Measurements from ENCODE around the gene TMPRSS6.
"Not testable (repeated sequence)": the region's sequence is repeated elsewhere in the genome, so short reads cannot be mapped to it uniquely, and the experiment has no call there.

Gene TMPRSS6

GRCh38 chr22:37075046-37075445 is 34.5 kb downstream of the TMPRSS6 start:
- TF ChIP-seq CTCF (IDR thresholded peaks at IDR 0.05; ENCODE audit: insufficient read depth, missing control alignments): no peak
- no peak for FAIRE-seq
- no peak for DNase-seq (ENCODE audit: insufficient read length, low spot score)

DNA sequence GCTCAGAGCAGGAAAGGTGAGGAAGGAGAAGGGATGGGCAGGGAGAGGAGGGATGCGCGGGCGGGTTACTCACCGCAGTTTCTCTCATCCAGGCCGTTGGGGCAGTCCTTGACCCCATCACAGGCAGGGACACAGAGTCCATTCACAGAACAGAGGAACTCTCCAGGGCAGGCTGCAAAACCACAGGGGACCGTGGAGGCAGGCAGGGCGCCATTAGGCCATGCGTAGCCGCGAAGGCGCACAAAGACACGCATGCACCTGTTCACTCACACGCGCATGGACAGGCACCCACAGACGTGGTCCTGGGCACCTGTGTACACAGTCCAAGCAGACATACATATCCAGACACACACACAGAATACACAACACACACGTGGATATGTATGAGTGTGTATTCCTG is 35.0 kb downstream of the TMPRSS6 start:
- DNase-seq (ENCODE audit: insufficient read length, low spot score) (no peak), FAIRE-seq (no peak)
- no peak for TF ChIP-seq CTCF (IDR thresholded peaks at IDR 0.05; ENCODE audit: insufficient read depth, missing control alignments)

DNA sequence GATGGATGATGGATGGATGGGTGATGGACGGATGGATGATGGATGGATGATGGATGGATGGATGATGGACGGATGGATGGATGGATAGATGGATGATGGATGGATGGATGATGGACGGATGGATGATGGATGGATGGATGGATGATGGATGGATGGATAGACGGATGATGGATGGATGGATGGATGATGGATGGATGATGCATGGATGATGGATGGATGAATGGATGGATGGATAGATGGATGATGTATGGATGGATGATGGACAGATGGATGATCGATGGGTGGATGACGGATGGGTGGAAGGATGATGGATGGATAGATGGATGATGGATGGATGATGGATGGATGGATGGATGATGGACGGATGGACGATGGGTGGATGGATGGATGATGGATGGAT is 36.8 kb downstream of the TMPRSS6 start:
- no peak for TF ChIP-seq CTCF (IDR thresholded peaks at IDR 0.05; ENCODE audit: insufficient read depth, missing control alignments)
- no peak for FAIRE-seq
- no peak for DNase-seq (ENCODE audit: insufficient read length, low spot score)

- not testable (repeated sequence) for DNase-seq (ENCODE audit: insufficient read length, low spot score); FAIRE-seq
These were observed 37.5 kb downstream of the TMPRSS6 start for GRCh38 chr22:37071850-37072592.

GRCh38 chr22:37070744-37071143 is 38.8 kb downstream of the TMPRSS6 start:
- DNase-seq (ENCODE audit: insufficient read length, low spot score) (no peak), FAIRE-seq (no peak)
- no peak for TF ChIP-seq CTCF (IDR thresholded peaks at IDR 0.05; ENCODE audit: insufficient read depth, missing control alignments)

GRCh38 chr22:37070334-37070733 is 39.2 kb downstream of the TMPRSS6 start:
- FAIRE-seq (no peak), DNase-seq (ENCODE audit: insufficient read length, low spot score) (no peak)
- TF ChIP-seq CTCF (IDR thresholded peaks at IDR 0.05; ENCODE audit: insufficient read depth, missing control alignments): no peak

- DNase-seq (ENCODE audit: insufficient read length, low spot score) (no peak), FAIRE-seq (no peak)
- no peak for TF ChIP-seq CTCF (IDR thresholded peaks at IDR 0.05; ENCODE audit: insufficient read depth, missing control alignments)
These were observed 39.8 kb downstream of the TMPRSS6 start for GRCh38 chr22:37069719-37070118.
